T-helper 1 cell treated with Interleukin-12 subunit alpha and Interleukin-12 subunit beta and Interleukin-4 antibody, amounts not matched to agents 30 ng/mL and 1 ng/mL, for 36 hours (primary cell): ENCODE results near the gene KLF16. TPM values are rescaled to one million over a fixed set of nuclear protein-coding genes. Genes with fewer than 3 reads are reported as not detected.

Experiments
- intact Hi-C: fragments of 100-400 bp; cut with micrococcal nuclease; formaldehyde crosslinking; loops from one replicate; pipeline ENCODE4 v1.15.1; 2024
- total RNA-seq: library from RNA; stranded (reverse); gene quantifications from 2 replicates; pipeline ENCODE4 v1.2.3, GENCODE V29; 2022

Gene KLF16
- total RNA-seq, 1 donor from 2014 or later: 20.4 TPM

GRCh38 chr19:1827566-1828278, 35.7 kb downstream of the KLF16 start:
- intact Hi-C loops: loop anchor here (5.0 kb wide), 1 partner anchor 40 kb away; no protein-coding TSS in a partner anchor

- intact Hi-C loops: loop anchor here (1.0 to 5.0 kb wide), 2 partner anchors 15 to 40 kb away; partner anchors contain the start of gene ATP8B3
These were observed 36.5 kb downstream of the KLF16 start for GRCh38 chr19:1826557-1827521.

- intact Hi-C loops: loop anchor here (1.0 to 5.0 kb wide), 2 partner anchors 14 to 39 kb away; partner anchors contain the start of gene ATP8B3
These were observed 37.3 kb downstream of the KLF16 start for GRCh38 chr19:1825909-1826556.

- intact Hi-C loops: no loop called here
These were observed 39.1 kb downstream of the KLF16 start for GRCh38 chr19:1824252-1824622.

GRCh38 chr19:1823539-1824251, 39.7 kb downstream of the KLF16 start:
- intact Hi-C loops: no loop called here

GRCh38 chr19:1823020-1823419, 40.4 kb downstream of the KLF16 start:
- intact Hi-C loops: no loop called here

GRCh38 chr19:1822210-1822609, 41.2 kb downstream of the KLF16 start:
- intact Hi-C loops: no loop called here

- intact Hi-C loops: no loop called here
These were observed 43.8 kb downstream of the KLF16 start for GRCh38 chr19:1819341-1820255.

- intact Hi-C loops: no loop called here
These were observed 44.7 kb downstream of the KLF16 start for GRCh38 chr19:1818549-1819195.

- intact Hi-C loops: no loop called here
These were observed 45.7 kb downstream of the KLF16 start for GRCh38 chr19:1817553-1818179.

- intact Hi-C loops: no loop called here
These were observed 46.7 kb downstream of the KLF16 start for GRCh38 chr19:1816530-1817298.

GRCh38 chr19:1815605-1816529, 47.5 kb downstream of the KLF16 start:
- intact Hi-C loops: no loop called here

- intact Hi-C loops: no loop called here
These were observed 48.4 kb downstream of the KLF16 start for GRCh38 chr19:1814833-1815604.

GRCh38 chr19:1814391-1814790, 49.0 kb downstream of the KLF16 start:
- intact Hi-C loops: no loop called here

GRCh38 chr19:1813192-1814182, 49.9 kb downstream of the KLF16 start:
- intact Hi-C loops: loop anchor here (2.0 kb wide), 2 partner anchors 25 to 71 kb away; partner anchors contain the start of gene ABHD17A
